ENCODE measurements around the gene MC3R.

The MC3R gene

GRCh38 chr20:56247954-56248782 lies at the start of gene MC3R:
MC3R (plus strand) TSS chr20:56248732; CDS start chr20:56248844, 112 bp downstream.
- peak; percentile 80 for FAIRE-seq
- peak; percentile 73 for DNase-seq (ENCODE audit: low spot score)

GRCh38 chr20:56200456-56200855 lies 48.1 kb upstream of the MC3R start:
- FAIRE-seq (peak; percentile 76), DNase-seq (ENCODE audit: low spot score) (peak; percentile 37)

GRCh38 chr20:56202493-56203077 lies 45.9 kb upstream of the MC3R start:
- FAIRE-seq, result peak; percentile 56
- peak; percentile 69 for DNase-seq (ENCODE audit: low spot score)

GRCh38 chr20:56204206-56204605 lies 44.3 kb upstream of the MC3R start:
- FAIRE-seq, result no peak
- no peak for DNase-seq (ENCODE audit: low spot score)

- FAIRE-seq (no peak), DNase-seq (ENCODE audit: low spot score) (no peak)
Measured at GRCh38 chr20:56205346-56205745, 43.2 kb upstream of the MC3R start.

- no peak for DNase-seq (ENCODE audit: low spot score)
- FAIRE-seq, result no peak
Measured at GRCh38 chr20:56207656-56208055, 40.9 kb upstream of the MC3R start.

- FAIRE-seq (no peak), DNase-seq (ENCODE audit: low spot score) (no peak)
Measured at GRCh38 chr20:56208121-56208520, 40.4 kb upstream of the MC3R start.

- no peak for DNase-seq (ENCODE audit: low spot score)
- no peak for FAIRE-seq
Measured at GRCh38 chr20:56211051-56211450, 37.5 kb upstream of the MC3R start.

- FAIRE-seq, result no peak
- DNase-seq (ENCODE audit: low spot score), result no peak
Measured at GRCh38 chr20:56212091-56212490, 36.4 kb upstream of the MC3R start.

GRCh38 chr20:56213321-56213720 lies 35.2 kb upstream of the MC3R start:
- no peak for FAIRE-seq

GRCh38 chr20:56215115-56215514 lies 33.4 kb upstream of the MC3R start:
- no peak for FAIRE-seq
- no peak for DNase-seq (ENCODE audit: low spot score)

More at GRCh38 chr20:56213321-56213720, 35.2 kb upstream of the MC3R start:
- DNase-seq (ENCODE audit: low spot score), result no peak

- FAIRE-seq (no peak), DNase-seq (ENCODE audit: low spot score) (no peak)
Measured at GRCh38 chr20:56217829-56218228, 30.7 kb upstream of the MC3R start.

GRCh38 chr20:56221186-56221585 lies 27.3 kb upstream of the MC3R start:
- peak; percentile 44 for FAIRE-seq
- peak; percentile 57 for DNase-seq (ENCODE audit: low spot score)

- peak; percentile 95 for FAIRE-seq
- DNase-seq (ENCODE audit: low spot score), result peak; percentile 78
Measured at GRCh38 chr20:56222201-56222600, 26.3 kb upstream of the MC3R start.

GRCh38 chr20:56222945-56223344 lies 25.6 kb upstream of the MC3R start:
- peak; percentile 62 for FAIRE-seq
- no peak for DNase-seq (ENCODE audit: low spot score)

GRCh38 chr20:56223352-56223751 lies 25.2 kb upstream of the MC3R start:
- peak; percentile 90 for FAIRE-seq
- DNase-seq (ENCODE audit: low spot score), result peak; percentile 26

GRCh38 chr20:56228021-56228420 lies 20.5 kb upstream of the MC3R start:
- FAIRE-seq, result peak; percentile 5
- DNase-seq (ENCODE audit: low spot score), result no peak

- FAIRE-seq (no peak), DNase-seq (ENCODE audit: low spot score) (no peak)
Measured at GRCh38 chr20:56229812-56230211, 18.7 kb upstream of the MC3R start.

- no peak for FAIRE-seq
- no peak for DNase-seq (ENCODE audit: low spot score)
Measured at GRCh38 chr20:56234110-56234509, 14.4 kb upstream of the MC3R start.

GRCh38 chr20:56237335-56237734 lies 11.2 kb upstream of the MC3R start:
- DNase-seq (ENCODE audit: low spot score) (no peak), FAIRE-seq (no peak)

- FAIRE-seq, result no peak
- DNase-seq (ENCODE audit: low spot score), result no peak
Measured at GRCh38 chr20:56244259-56244658, 4.3 kb upstream of the MC3R start.

- no peak for FAIRE-seq
Measured at GRCh38 chr20:56245761-56246160, 2.8 kb upstream of the MC3R start.

More at GRCh38 chr20:56245761-56246160, 2.8 kb upstream of the MC3R start:
- DNase-seq (ENCODE audit: low spot score), result peak; percentile 75
